ENCODE results near the gene KCNQ1. TPM values are rescaled to one million over a fixed set of nuclear protein-coding genes. Genes with fewer than 3 reads are reported as not detected.

Gene KCNQ1
- total RNA-seq, 2 donors from 2014 or later: 33.5 to 39.7 TPM

DNA sequence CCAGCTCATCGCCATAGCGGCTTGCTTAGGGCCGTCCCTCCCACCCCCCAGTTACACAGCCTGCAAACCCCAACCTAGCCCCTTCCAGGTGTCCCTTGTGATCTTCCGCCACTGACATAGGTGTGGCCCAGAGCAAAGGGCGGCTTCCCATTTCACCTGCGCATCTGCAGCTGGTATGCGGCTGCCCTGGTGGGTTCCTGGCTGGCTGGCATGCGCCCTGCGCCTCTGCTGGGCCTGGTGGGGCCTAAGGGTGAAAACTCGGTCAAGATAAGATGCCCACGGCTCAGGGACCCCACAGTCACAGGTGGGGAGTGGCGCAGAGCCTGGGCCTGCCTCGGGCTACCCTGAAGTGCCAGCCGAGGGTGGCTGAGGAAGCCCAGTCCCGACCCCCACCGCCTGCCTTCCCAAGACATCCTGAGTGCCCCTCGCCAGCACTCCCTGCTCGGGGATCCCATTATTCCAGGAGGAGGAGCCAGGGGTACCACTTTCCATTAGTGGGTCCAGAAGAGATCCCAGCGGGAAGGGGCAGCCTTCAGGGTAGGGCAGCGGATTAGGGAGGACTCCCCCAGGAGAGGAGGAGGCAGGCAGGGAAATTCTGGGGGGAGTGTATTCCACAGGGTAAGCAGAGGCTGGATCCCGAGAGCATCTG, 291.9 kb downstream of the KCNQ1 start:
- ATAC-seq: no peak
- intact Hi-C loops (cut with DNase I): no loop called here
- no peak for DNase-seq

DNA sequence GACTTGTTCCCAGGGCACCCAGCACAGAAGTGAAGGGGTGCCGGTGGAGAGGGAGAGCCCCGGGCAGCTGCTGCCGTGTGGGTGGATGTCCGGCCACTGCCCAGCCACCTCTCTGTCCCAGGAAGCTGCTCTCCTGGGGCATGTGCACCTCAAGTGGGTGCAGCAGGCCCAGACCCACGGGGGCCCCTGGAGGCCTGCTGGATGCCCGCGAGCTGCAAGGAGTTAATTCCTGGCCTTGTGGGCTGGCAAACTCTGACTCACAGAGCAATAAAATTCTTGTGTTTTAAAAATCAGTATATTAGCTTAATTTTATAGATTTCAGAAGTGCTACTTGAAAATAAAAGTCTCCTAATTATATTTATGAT, 292.4 kb downstream of the KCNQ1 start:
- intact Hi-C loops (cut with DNase I): no loop called here
- no peak for ATAC-seq
- DNase-seq: no peak

DNA sequence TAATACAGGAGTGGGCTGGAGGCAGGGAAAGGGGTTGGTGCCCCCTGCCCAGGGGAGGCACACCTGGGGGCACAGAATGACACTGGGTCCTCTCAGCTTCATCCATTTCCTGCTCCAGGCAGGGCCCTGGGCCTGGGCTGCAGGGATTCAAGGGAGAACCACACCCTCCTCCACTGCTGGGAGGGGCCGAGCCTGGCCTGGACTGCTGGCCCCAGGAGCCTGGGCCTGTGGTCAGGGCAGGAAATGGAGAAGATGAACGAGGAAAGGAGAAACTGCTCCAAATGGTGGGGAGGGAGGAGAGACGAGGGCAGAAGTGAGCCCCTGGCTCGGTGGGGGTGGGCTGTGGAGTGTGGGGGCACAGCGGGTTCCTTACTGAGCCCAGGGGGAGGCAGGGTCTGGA, 293.1 kb downstream of the KCNQ1 start:
- ATAC-seq (peak in 1 of 2 donors; percentile 9), DNase-seq (no peak)
- intact Hi-C loops (cut with DNase I): no loop called here

DNA sequence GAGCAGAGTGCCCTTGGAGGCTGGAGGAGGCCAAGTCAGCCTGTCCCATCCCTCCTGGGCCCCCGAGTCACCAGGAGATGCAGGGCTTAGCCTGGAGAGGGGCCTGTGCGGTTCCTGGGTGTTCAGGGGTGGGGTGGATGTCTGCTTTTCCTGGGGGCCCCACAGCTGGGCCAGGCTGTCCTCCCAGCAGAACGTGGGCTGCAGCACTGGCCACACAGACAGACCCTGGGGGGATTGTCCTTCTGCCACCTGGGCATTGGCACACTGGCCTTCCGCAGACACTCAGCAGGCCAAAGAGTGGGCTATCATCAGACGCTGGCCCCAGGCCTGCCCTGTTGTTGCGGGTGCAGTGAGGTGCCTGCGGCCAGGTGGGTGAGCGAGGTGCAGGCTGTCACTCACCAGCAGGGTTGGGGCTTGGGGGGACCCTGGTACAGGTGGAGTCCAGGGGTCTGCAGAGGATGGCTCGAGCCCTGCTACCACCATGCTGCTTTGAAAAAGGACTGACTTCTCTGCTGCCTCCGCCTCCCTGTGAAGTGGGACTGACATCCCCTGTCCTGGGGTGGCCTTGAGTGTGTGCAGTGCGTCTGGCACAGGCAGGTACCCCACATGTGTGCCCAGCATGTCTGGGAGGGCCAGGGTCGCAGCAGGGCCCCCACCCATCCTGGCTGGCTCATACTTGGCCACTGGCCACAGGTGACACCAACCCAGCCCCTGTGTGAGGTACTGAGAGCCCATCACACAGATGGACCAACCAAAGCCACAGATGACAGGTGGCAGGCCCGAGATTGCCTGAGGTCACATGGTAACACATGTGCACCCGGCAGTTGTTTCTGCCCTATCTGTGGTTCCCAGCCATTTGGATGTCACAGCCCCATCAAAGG, 294.0 kb downstream of the KCNQ1 start:
- intact Hi-C loops (cut with DNase I): no loop called here
- ATAC-seq (no peak), DNase-seq (no peak)

DNA sequence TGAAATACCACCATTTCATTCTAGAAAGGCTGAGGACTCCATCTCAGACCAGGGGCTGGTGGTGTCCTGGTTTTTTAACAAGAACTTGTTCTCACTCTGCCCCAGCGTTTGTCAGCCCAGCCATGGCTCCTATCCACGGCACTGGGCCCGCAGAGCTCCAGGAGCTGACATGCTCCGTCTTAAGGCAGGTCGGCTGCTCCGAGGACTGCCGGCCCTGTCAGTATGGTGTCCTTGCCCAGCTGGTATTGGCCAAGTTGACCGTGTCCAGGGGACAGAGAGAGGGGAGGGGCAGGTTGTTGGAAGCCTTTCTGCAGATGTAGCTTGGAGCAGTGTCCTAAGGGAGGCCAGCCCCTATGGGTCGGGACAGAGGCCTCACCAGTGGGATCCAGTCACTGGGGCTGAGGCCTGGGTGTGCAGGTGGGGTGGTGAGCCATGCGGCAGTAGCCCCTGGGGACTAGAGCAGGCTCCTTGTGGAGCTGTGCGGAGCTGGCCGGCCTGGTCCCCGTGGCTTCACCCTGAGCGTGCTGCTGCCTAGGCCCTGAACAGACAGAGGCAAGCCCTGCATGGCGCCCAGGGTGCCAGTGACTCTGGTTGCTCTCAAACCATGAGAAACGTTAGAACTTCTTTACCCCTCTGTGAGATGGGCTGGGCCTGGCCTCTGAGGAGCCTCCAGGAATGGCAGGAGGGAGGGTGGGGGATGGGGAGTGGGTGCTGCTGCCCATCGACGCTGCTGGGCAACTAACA, 294.9 kb downstream of the KCNQ1 start:
- intact Hi-C loops (cut with DNase I): no loop called here
- ATAC-seq (no peak), DNase-seq (peak; percentile 13)

DNA sequence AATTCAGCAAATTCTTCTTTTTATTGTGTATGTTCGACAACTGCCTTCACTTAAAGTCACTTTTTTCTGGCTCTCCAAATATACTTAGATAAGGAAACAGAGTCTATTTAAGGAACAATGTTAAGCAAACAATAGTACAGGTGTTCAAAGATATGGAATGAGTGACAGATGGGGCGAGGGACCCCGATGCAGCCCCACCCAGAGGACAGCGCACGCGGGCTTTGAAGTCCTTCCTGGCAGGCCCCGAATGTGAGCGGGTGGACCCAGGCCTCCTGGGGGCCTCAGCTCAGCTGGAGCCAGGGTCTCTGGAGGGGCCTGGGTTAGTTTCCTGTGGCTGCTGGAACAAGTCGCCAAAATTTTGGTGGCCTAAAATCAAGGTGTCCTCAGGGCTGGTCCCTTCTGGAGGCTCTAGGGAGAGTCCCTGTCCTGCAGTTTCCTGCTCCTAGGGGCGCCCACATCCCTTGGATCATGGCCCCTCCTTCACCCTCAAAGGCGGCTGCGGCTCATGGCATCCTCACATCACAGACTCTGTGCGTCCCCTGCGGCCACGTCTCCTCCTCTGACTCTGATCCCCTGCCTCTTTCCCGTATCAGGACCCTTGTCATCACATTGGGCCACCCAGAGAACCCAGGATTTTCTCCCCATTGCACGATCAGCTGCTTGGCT, 295.6 kb downstream of the KCNQ1 start:
- ATAC-seq (no peak), DNase-seq (peak; percentile 2)
- intact Hi-C loops (cut with DNase I): no loop called here

DNA sequence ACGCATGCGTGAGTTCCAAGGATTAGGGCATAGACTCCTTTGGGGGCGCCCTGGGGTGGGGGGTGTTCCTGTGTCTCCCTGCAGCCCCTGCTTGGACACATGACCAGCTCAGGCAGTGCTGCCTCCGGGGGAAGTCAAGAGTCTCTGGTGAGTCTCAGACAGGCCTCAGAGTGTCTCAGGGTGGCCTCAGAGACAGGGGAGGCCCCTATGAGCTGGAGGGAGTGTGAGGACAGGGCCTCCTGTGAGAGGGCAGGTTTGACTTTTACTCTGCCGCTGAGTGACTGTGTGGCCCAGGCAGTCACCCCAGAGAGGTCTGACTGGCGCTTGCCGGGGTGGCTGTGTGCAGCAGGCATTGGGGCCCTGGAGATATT, 296.2 kb downstream of the KCNQ1 start:
- ATAC-seq (no peak), DNase-seq (peak; percentile 17)
- intact Hi-C loops (cut with DNase I): no loop called here

DNA sequence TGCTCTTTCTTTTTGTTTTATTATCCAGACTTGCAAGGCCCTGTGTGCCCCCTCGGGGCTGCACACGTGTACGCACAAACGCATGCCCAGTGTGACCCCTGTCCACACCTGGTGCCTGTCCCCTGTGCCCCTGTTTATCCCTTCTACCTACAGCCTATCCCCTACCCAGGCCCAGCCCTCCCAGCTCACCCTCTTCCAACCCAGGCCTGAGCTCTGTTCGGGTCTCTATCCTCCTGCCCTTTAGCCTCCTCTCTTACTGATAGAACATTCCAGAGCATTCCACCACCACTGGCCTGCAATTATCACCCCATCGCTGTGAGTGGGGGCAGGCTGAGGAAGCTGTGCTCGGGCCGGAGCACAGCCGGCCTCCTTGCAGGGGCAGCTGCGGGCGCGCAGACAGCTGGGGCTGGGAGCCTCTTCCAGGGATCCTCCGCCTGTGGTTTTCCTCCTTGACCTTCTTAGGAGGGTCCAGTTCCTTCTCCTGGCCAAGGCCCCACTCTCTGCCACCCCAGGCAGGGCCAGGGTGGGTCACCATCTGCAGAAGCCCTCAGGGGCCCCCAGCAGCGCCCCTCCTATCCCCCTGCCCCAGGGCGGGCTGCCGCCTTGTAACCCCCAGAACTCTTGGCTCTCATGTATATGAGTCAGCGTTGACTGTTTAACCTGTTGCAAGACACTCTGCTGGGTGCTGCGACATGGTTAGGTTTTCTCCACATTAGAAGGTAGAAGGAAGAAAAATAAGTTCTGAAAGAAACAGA, 296.7 kb downstream of the KCNQ1 start:
- intact Hi-C loops (cut with DNase I): no loop called here
- peak; percentile 51 to 69 for ATAC-seq

DNA sequence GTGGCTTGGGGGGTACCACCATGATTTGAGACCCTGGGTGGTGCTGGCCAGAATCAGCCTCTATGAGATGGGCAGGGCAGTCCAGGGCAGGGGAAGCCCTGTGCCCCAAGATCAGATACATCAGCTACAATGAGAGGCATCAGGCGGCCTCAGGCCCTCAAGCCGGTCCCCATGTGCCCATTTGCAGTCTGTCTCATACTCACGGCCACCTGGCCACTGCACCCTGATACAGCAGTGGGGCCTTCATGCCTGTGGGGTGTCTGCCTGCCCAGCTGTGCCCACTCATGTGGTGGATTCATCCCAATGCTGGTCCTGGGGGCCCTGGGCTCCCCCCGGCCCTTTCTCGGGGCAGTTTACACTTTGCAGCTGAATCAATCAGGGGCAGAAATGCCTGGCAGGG, 297.4 kb downstream of the KCNQ1 start:
- intact Hi-C loops (cut with DNase I): no loop called here
- DNase-seq (peak; percentile 9), ATAC-seq (no peak)

More for the DNA sequence above, 296.7 kb downstream of the KCNQ1 start:
- DNase-seq: peak; percentile 27

DNA sequence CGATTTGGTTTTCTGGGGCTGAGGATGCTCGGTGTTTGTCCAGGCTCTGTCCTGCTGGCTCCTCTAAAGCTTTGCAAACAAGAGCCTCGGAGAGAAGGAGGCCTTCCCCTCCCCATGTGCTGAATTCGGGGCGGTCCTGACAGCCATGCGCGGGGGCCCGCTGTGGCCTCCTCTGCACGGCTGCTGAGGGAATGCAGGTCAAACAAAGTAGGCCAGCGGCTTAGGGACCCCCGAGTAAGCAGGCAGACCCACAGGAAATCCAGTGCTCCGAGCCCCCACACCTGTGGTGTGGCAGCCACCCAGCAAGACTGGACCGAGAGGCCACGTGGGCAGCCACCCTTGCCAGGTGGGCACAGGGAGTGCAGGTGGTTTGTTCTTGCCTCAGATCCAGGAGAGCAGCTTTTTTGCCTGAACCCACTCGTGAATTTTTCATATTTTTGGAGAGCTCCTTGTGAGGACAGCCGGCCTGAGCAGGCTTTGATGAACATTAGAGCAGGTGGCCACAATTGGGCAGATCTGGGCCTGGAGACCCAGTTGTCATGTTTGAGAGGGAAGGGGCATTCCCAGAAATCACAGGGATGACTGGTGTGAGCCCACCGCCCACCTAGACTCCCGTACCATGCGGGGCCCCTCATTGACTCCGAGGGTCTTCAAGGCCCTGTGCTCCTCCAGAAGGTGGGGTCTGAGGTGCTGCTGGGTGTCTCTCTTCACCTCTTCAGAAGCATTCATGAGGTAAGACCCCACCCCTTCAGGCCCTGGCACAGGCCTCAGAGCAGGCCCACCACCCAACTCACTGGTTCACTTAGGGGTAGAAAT, 298.0 kb downstream of the KCNQ1 start:
- DNase-seq: peak; percentile 10

DNA sequence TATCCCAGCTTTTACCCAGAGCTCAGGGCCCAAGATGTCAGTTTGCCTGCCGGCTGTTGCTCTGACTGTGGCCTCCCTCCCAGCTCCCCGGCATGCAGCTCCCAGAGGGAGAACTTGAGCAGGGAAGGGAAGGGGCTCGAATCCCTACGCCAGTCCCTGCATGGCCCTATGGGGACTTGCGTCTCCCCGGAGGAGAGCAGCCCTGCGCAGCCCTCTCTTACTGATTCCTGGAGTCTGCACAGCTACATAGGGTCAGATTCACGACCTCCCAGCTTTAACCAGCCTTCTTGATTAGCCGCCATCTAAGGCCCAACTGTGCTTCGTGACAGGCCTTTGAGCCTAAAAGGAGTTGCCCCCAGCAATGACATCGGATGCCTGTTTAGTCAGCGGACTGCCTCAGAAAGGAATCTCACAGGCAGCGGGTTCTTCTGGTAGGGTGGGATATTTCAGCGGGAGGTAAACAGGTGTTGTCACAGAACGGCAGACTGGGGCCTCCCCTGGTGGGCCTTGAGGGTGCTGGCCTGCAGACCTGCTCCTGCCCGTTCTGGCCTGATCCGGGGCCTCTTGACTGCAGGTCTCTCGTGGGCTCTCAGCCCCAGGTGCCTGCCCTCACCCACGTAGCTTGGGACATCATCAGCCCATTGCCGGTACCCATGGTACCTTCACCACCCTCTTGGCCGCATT, 298.8 kb downstream of the KCNQ1 start:
- intact Hi-C loops (cut with DNase I): no loop called here
- ATAC-seq: no peak
- peak; percentile 6 for DNase-seq

More for the DNA sequence above, 298.0 kb downstream of the KCNQ1 start:
- no peak for ATAC-seq
- intact Hi-C loops (cut with DNase I): no loop called here

DNA sequence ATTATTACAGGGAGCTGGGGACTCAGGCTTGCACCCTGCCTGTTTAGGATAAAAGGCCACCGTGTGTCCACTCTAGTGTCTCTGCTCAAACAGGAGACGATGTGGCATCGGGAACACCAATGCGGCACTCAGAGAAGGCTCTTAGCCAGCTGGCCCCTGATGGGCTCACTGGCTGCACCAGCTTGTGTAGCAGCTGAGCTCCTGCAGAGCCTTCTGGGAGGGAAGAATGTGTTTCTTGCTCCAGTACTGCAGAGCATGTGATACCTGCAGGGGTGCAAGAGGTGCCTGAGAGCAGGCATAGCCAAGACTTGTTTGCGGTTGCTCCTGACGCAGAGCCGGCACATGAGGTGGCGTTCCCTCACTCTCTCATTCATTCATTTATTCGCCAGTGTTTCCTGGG, 299.4 kb downstream of the KCNQ1 start:
- intact Hi-C loops (cut with DNase I): no loop called here
- DNase-seq (peak; percentile 7), ATAC-seq (no peak)

DNA sequence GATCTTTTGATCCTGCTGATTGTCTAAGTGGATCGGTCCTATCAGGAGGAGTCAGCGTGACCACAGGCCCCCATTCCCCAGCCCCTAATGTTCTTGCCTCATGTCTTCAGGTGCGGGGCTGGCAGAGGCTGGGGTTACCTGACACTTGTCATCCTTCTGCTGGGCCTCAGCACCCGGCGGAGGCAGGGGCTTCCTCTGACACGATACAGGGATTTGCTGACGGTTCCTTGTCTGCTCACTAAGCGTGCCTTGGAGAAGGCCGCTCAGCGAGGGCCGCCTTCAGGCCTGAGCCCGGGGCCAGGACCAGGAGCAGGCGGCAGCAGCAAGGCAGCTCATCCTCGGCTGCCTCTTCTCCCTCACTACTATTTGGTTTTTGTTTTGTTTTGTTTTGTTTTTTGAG, 300.7 kb downstream of the KCNQ1 start:
- intact Hi-C loops (cut with DNase I): no loop called here
- DNase-seq: peak; percentile 12
- ATAC-seq: no peak

DNA sequence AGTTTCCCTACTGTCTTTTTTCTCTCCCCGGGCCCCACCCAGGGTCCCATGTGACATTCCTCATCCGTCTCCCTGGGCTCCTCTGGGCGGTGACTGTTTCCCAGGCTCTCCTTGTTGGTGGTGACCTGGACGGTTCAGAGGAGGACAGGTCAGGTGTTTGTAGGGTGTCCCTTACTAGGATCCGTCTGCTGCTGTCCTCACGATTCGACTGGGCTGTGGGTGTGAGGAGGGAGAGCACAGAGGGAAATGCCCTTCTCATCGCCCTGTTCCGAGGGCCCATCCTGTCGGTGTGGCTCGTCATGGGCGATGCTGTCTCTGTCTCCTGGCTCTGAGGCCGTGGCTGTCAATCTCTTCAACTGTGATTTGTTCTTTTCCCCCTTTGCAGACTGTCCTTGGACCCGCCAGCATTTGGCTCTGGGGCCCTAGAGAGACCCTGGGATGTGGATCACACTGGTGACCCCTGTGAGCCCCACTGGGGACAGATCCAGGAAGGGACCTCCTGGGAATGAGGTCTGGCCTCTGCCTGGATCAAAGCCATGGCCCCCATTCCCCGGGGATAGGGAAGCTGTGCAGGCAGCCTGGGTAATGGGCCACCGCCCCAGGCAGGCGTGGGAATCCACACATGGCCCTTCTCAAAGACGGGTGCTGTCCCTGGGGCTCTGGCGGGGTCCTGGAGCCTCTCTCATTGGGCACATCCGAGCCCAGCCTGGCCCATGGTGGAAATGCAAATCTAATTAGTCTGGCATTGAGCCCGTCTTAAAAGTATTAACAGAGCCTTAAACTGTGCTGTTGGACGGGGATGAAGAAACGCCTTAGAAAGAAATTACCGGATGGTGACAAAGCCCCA, 301.8 kb downstream of the KCNQ1 start:
- DNase-seq (peak; percentile 21), ATAC-seq (no peak)
- intact Hi-C loops (cut with DNase I): no loop called here

DNA sequence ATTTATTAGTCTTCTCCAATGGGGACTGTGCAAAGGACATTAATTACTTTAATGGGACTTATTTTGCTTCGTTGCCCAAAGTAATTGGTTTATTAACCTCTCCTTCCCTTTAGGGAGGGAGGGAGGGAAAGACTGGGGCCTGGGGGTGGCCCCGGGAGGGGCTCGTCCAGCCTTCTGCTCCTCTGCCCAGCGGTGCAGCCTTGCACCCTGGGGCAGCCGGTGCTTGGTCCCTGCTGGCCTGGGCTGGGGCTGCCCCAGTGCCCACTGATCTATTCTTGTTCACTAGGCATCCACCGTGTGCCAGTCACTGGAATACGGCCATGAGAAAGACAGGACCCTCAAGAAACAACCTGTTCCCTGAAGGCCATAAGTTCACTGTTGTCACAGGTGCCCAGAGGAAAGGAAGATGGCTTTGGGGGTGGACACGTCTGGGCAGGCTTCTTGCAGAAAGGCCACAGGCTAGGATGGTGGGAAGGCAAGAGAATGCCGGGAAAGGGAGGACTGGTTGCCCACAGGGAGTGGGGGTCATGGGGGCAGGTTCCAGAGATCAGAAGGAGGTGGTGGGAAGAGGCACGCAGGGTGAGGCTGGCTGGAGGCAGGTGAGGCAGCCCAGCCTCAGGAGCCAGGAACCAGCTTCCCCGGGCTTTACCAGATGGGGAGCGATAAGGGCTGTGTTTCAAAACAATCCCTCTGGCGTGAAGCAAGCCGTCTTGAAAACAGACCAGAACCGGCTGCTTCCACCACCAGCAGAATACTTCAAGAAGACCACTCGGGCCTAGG, 302.6 kb downstream of the KCNQ1 start:
- intact Hi-C loops (cut with DNase I): no loop called here
- ATAC-seq (no peak), DNase-seq (no peak)
